Smooth muscle cell (in vitro differentiated cells): Measurements from ENCODE around the gene NOXA1. TPM values are rescaled to one million over a fixed set of nuclear protein-coding genes. Genes with fewer than 3 reads are reported as not detected.

Experiments used
- DNase-seq: peaks from one replicate; lab custom pipeline; 2025; ENCODE audit not compliant: unreplicated experiment; lab: John Stamatoyannopoulos, UW
- H2AFZ ChIP-seq: fragments of 200-600 bp; sonication (generic); 2 replicates; pipeline ENCODE4 v1.6.0; 2016; ENCODE audit warnings: antibody characterized with exemption, low read depth, mild to moderate bottlenecking
- H3F3A ChIP-seq: fragments of 200-600 bp; sonication (generic); 2 replicates; pipeline ENCODE4 v1.6.0; 2017; ENCODE audit warnings: antibody characterized with exemption, low read depth
- H3K27ac ChIP-seq: fragments of 200-600 bp; sonication (generic); 2 replicates; pipeline ENCODE4 v1.5.1; 2016; ENCODE audit warnings: low read depth, mild to moderate bottlenecking
- H3K27me3 ChIP-seq: fragments of 200-600 bp; sonication (generic); 2 replicates; pipeline ENCODE4 v1.6.1; 2016; ENCODE audit warnings: low read depth, mild to moderate bottlenecking
- H3K36me3 ChIP-seq: fragments of 200-600 bp; sonication (generic); 2 replicates; pipeline ENCODE4 v1.5.1; 2016; ENCODE audit warnings: low read depth
- H3K4me1 ChIP-seq: fragments of 200-600 bp; sonication (generic); 2 replicates; pipeline ENCODE4 v1.5.1; 2016; ENCODE audit warnings: low read depth
- H3K4me2 ChIP-seq: fragments of 200-600 bp; sonication (generic); 2 replicates; pipeline ENCODE4 v1.6.0; 2016; ENCODE audit warnings: mild to moderate bottlenecking
- H3K4me3 ChIP-seq: fragments of 200-600 bp; sonication (generic); 2 replicates; pipeline ENCODE4 v1.5.1; 2016; ENCODE audit warnings: mild to moderate bottlenecking
- H3K79me2 ChIP-seq: fragments of 200-600 bp; sonication (generic); 2 replicates; pipeline ENCODE4 v1.6.0; 2016; ENCODE audit warnings: low read depth, mild to moderate bottlenecking
- H3K9ac ChIP-seq: fragments of 200-600 bp; sonication (generic); 2 replicates; pipeline ENCODE4 v1.6.0; 2016; ENCODE audit warnings: low read depth
- H3K9me3 ChIP-seq: fragments of 200-600 bp; sonication (generic); replicated peaks from 2 replicates; pipeline ENCODE4 v1.5.1; 2016; ENCODE audit warnings: low read depth
- H4K20me1 ChIP-seq: fragments of 200-600 bp; sonication (generic); 2 replicates; pipeline ENCODE4 v1.6.0; 2016; ENCODE audit warnings: low read depth
- WGBS: methylation state at CpG from one replicate; pipeline ENCODE4 v1.1.7; 2016; ENCODE audit warnings: low lambda C conversion rate; 5-methylcytosine and 5-hydroxymethylcytosine counted together
- polyA plus RNA-seq: library from polyadenylated mRNA; unstranded; fragments of >200 nt; fragmentation: Nextera tagmentation; extraction: Ambion mirVana; gene quantifications from 2 replicates; pipeline ENCODE4 v1.2.1, GENCODE V29; 2016
- total RNA-seq: library from RNA; depleted of rRNA; stranded (reverse); fragments of >200 nt; gene quantifications from 2 replicates; pipeline ENCODE4 v1.2.3, GENCODE V29; 2014
- TF ChIP-seq, protein P1 (sequence below): fragments of 200-600 bp; sonication (generic); IDR thresholded peaks from 2 replicates; pipeline ENCODE4 v1.5.1; 2017; ENCODE audit warnings: borderline replicate concordance, mild to moderate bottlenecking, antibody characterized with exemption; ENCODE audit not compliant: insufficient read depth, poor library complexity, severe bottlenecking

NOXA1 gene
- total and polyA plus RNA-seq, 2 experiments from 2014 or later: 0.09 to 0.81 TPM

DNA sequence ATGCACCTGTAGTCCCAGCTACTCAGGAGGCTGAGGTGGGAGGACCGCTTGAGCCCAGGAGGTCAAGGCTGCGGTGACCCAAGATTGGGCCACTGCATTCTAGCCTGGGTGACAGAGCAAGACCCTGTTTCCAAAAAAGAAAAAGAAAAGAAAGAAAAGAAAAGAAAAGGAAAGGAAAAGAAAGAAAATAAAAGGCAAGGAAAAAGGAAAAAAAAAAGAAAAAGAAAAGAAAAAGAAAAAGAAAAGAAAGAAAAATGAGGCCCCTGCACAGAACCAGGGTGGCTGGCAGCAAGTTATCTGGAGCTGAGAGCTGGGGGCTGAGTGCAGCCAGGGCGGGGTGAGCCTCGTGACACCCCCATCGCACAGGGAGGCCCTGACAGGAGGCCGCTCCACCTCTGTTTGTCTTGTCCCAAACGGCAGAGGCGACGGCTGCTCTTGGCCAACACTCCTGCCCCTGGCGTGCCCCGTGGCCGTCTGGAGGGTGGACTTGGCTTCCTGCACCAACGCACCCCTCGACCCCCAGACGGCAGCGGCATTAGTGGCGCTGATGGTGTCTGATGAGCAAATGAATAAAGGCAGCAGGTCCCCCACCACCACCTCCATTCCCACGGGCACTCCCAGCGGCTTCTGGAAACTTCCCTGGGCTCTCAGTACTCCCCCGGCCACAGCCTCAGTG, 17.0 kb upstream of the NOXA1 start:
- no peaks in the 10 kb centered on the region for H3K36me3 ChIP-seq
- H3K9ac ChIP-seq: no peak overlapping the region
- TF ChIP-seq, protein P1, sequence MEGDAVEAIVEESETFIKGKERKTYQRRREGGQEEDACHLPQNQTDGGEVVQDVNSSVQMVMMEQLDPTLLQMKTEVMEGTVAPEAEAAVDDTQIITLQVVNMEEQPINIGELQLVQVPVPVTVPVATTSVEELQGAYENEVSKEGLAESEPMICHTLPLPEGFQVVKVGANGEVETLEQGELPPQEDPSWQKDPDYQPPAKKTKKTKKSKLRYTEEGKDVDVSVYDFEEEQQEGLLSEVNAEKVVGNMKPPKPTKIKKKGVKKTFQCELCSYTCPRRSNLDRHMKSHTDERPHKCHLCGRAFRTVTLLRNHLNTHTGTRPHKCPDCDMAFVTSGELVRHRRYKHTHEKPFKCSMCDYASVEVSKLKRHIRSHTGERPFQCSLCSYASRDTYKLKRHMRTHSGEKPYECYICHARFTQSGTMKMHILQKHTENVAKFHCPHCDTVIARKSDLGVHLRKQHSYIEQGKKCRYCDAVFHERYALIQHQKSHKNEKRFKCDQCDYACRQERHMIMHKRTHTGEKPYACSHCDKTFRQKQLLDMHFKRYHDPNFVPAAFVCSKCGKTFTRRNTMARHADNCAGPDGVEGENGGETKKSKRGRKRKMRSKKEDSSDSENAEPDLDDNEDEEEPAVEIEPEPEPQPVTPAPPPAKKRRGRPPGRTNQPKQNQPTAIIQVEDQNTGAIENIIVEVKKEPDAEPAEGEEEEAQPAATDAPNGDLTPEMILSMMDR: no peak
- H3K27ac ChIP-seq: no peak overlapping the region
- peaks cover 66% of the 10 kb centered on the region for H4K20me1 ChIP-seq
- no peaks in the 10 kb centered on the region for H3K4me1 ChIP-seq
- no peaks in the 10 kb centered on the region for H3K79me2 ChIP-seq
- no peak overlapping the region for H2AFZ ChIP-seq
- H3K4me2 ChIP-seq: peak overlapping the region; percentile 93
- no peaks in the 10 kb centered on the region for H3K9me3 ChIP-seq
- peak overlapping the region; percentile 52 for H3K4me3 ChIP-seq
- no peaks in the 10 kb centered on the region for H3F3A ChIP-seq
- no peaks in the 10 kb centered on the region for H3K27me3 ChIP-seq
- no peak for DNase-seq
- WGBS: 82% methylated on average over 20 of the region's 20 CpGs

DNA sequence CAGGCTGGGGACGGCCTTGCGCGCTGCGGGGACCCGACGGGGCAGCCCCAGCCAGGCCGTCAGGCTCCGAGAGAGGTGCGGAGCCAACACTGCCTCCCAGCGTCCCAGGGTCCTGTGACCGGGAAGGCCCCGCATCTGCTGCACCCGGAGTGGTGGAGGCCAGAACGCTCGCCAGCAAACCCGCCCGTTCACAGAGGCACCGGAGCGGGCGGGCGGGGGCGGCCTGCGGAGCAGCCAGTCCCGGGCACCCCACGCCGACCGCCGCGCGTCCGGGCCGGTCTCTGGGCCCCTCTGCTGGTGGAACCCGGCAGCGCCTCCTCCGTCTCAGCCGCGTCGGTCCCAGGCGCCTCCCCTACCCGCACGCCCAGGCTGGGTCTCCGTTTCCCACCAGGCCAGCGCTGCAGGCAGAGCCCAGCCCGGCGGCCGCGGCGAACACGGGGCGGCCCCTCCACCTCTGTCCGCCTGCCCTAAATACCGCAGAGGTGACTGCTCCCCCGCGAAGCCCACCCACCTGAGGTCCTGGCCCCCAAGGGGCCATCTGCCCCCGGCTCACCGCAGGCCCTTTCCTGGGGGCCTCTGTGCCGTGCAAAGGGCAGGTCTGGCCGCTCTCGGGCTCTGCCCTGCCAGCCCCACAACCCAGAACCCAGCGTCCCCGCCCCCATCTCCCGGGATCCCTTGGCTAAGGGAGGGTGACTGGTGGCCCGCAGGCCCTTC, 16.2 kb upstream of the NOXA1 start:
- 7% methylated on average over 45 of the region's 63 CpGs for WGBS
- Histone ChIP-seq H3K4me3 (peak overlapping the region; percentile 52), H3K9ac (no peak overlapping the region)

DNA sequence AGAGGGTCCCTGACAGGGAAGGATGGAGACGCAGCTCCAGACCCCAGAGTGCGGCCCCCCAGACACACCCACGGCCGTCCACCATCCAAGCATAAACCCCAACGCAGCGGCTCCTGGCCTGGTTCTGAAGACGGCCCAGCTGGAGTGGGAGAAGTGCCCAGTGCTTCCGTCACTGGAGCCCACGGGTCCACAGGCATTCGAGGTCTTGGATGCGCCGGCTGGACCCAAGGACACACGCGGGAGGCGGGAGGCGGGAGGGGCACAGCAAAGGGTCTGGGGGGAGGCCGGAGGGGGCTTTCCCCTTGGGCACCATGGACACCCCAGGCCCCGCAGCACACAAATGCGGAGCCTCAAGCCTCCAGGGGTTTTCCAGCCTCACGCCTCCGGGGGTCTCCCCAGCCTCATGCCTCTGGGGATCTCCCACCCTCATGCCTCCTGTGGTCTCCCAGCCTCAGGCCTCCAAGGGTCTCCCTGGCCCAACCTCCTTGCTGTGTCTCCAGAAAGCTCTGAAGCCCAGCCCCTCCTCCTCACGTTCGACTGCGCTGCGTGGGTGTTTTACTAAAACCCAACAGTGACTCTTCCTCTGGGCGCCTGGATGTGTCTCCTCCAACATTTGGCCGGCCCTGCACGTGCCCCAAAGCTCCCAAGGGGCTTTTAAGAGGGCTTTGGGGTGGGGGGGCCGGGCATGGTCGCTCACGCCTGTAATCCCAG, 15.4 kb upstream of the NOXA1 start:
- TF ChIP-seq, protein P1: no peak
- H2AFZ ChIP-seq: no peak overlapping the region
- H3K4me2 ChIP-seq: peak overlapping the region; percentile 93
- H3K4me3 ChIP-seq: peak overlapping the region; percentile 52
- no peaks in the 10 kb centered on the region for H3K4me1 ChIP-seq
- no peak for DNase-seq
- no peaks in the 10 kb centered on the region for H3K9me3 ChIP-seq
- H3K27me3 ChIP-seq: no peaks in the 10 kb centered on the region
- 79% methylated on average over 30 of the region's 31 CpGs for WGBS
- H3K36me3 ChIP-seq: no peaks in the 10 kb centered on the region
- H4K20me1 ChIP-seq: peaks cover 79% of the 10 kb centered on the region
- no peak overlapping the region for H3K27ac ChIP-seq
- H3F3A ChIP-seq: no peaks in the 10 kb centered on the region
- H3K79me2 ChIP-seq: no peaks in the 10 kb centered on the region
- H3K9ac ChIP-seq: no peak overlapping the region

More for the DNA sequence above, 16.2 kb upstream of the NOXA1 start:
- Histone ChIP-seq H2AFZ (no peak overlapping the region), H3K4me1 (no peaks in the 10 kb centered on the region), H3K79me2 (no peaks in the 10 kb centered on the region), H4K20me1 (peaks cover 72% of the 10 kb centered on the region), H3K27me3 (no peaks in the 10 kb centered on the region), H3K27ac (no peak overlapping the region), H3K4me2 (peak overlapping the region; percentile 93), H3K9me3 (no peaks in the 10 kb centered on the region), H3F3A (no peaks in the 10 kb centered on the region), H3K36me3 (no peaks in the 10 kb centered on the region)
- peak; percentile 16 for DNase-seq
- TF ChIP-seq, protein P1: peak; percentile 63
